ENCODE measurements around the gene GAPDH.
"Not testable (repeated sequence)": the region's sequence is repeated elsewhere in the genome, so short reads cannot be mapped to it uniquely, and the experiment has no call there.

The GAPDH gene

DNA sequence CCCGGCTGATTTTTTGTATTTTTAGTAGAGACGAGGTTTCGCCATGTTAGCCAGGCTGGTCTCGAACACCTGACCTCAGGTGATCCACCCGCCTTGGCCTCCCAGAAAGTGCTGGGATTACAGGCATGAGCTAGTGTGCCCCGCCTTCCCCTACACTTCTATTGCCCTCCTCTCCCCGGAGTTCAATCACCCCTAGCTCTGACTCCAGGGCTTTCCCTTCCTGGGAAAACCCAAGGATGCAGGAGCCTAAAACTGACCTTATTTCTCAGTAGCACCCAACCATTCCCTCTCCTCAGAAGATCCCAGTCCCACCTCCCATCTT lies 22.1 kb downstream of the GAPDH start:
- 96% methylated on average over 7 of the region's 7 CpGs for WGBS
- H3K36me3 ChIP-seq (ENCODE audit: control insufficient read depth in 1 of 2, insufficient read depth in 2 of 2, low read depth in 1 of 2, low read length in 2 of 2) = peaks cover 39 to 40% of the 10 kb centered on the region in 2 experiments

GRCh38 chr12:6556857-6557256 lies 22.5 kb downstream of the GAPDH start:
- Histone ChIP-seq H2BK5ac (ENCODE audit: low read depth, low read length, poor library complexity, severe bottlenecking) (no peak overlapping the region), H4K91ac (ENCODE audit: low read length) (no peak overlapping the region), H3K27ac (ENCODE audit: low read length, poor library complexity, severe bottlenecking) (no peak overlapping the region), H3K36me3 (ENCODE audit: control insufficient read depth in 1 of 2, insufficient read depth in 2 of 2, low read depth in 1 of 2, low read length in 2 of 2) (peaks cover 43 to 44% of the 10 kb centered on the region in 2 experiments), H3K4me3 (ENCODE audit: insufficient read depth in 1 of 2, low read depth in 1 of 2, low read length in 2 of 2) (no peak overlapping the region), H3K4me2 (ENCODE audit: low read length, poor library complexity, severe bottlenecking) (no peak overlapping the region), H3K4ac (ENCODE audit: low read depth in 1 of 2, low read length in 2 of 2) (no peak overlapping the region), H3K27me3 (ENCODE audit: control insufficient read depth in 1 of 2, insufficient read depth in 1 of 2, low read length in 2 of 2) (no peaks in the 10 kb centered on the region), H3K23ac (ENCODE audit: low read length in 2 of 2) (no peak overlapping the region), H2AFZ (ENCODE audit: low read depth, low read length) (no peak overlapping the region), H2BK12ac (ENCODE audit: low read length in 2 of 2) (no peak overlapping the region), H2BK15ac (ENCODE audit: low read depth, poor library complexity, severe bottlenecking) (no peak overlapping the region), H2AK5ac (ENCODE audit: low read length, severe bottlenecking) (no peak overlapping the region), H3K79me1 (replicated peaks; ENCODE audit: low read length, poor library complexity, severe bottlenecking) (peaks cover 26% of the 10 kb centered on the region), H4K8ac (ENCODE audit: low read length) (no peak overlapping the region), H3K18ac (ENCODE audit: low read depth in 1 of 2, low read length in 2 of 2) (no peak overlapping the region), H3K9me3 (ENCODE audit: control insufficient read depth, low read length) (no peaks in the 10 kb centered on the region), H2BK120ac (ENCODE audit: low read depth, low read length) (no peak overlapping the region), H3K9ac (ENCODE audit: low read length) (peak overlapping the region; percentile 37), H3K4me1 (ENCODE audit: control insufficient read depth, insufficient read depth, low read depth, low read length) (peaks cover 25% of the 10 kb centered on the region), H3K14ac (ENCODE audit: low read length in 2 of 2) (no peak overlapping the region)
- WGBS = 98% methylated on average over 4 of the region's 4 CpGs
- no peak for DNase-seq

More for the DNA sequence above, 22.1 kb downstream of the GAPDH start:
- not testable (repeated sequence) for H3K4me2 ChIP-seq (ENCODE audit: low read length, poor library complexity, severe bottlenecking); H3K4ac ChIP-seq (ENCODE audit: low read depth in 1 of 2, low read length in 2 of 2); H3K9me3 ChIP-seq (ENCODE audit: control insufficient read depth, low read length); H4K91ac ChIP-seq (ENCODE audit: low read length); DNase-seq; H3K27me3 ChIP-seq (ENCODE audit: control insufficient read depth in 1 of 2, insufficient read depth in 1 of 2, low read length in 2 of 2); H2BK5ac ChIP-seq (ENCODE audit: low read depth, low read length, poor library complexity, severe bottlenecking); H2BK12ac ChIP-seq (ENCODE audit: low read length in 2 of 2); H2AK5ac ChIP-seq (ENCODE audit: low read length, severe bottlenecking); H3K14ac ChIP-seq (ENCODE audit: low read length in 2 of 2); H2AFZ ChIP-seq (ENCODE audit: low read depth, low read length); H3K18ac ChIP-seq (ENCODE audit: low read depth in 1 of 2, low read length in 2 of 2); H3K4me3 ChIP-seq (ENCODE audit: insufficient read depth in 1 of 2, low read depth in 1 of 2, low read length in 2 of 2); H2BK15ac ChIP-seq (ENCODE audit: low read depth, poor library complexity, severe bottlenecking); H3K23ac ChIP-seq (ENCODE audit: low read length in 2 of 2); H3K27ac ChIP-seq (ENCODE audit: low read length, poor library complexity, severe bottlenecking); H2BK120ac ChIP-seq (ENCODE audit: low read depth, low read length)
- peak overlapping the region; percentile 79 for H4K8ac ChIP-seq (ENCODE audit: low read length)
- H3K4me1 ChIP-seq (ENCODE audit: control insufficient read depth, insufficient read depth, low read depth, low read length) = peaks cover 29% of the 10 kb centered on the region
- H3K79me1 ChIP-seq (replicated peaks; ENCODE audit: low read length, poor library complexity, severe bottlenecking) = peaks cover 23% of the 10 kb centered on the region
- H3K9ac ChIP-seq (ENCODE audit: low read length) = peak overlapping the region; percentile 37

- not testable (repeated sequence) for H4K91ac ChIP-seq (ENCODE audit: low read length); H2BK12ac ChIP-seq (ENCODE audit: low read length in 2 of 2); H4K8ac ChIP-seq (ENCODE audit: low read length); H3K4ac ChIP-seq (ENCODE audit: low read depth in 1 of 2, low read length in 2 of 2); H2AK5ac ChIP-seq (ENCODE audit: low read length, severe bottlenecking); H3K4me3 ChIP-seq (ENCODE audit: insufficient read depth in 1 of 2, low read depth in 1 of 2, low read length in 2 of 2); H3K27ac ChIP-seq (ENCODE audit: low read length, poor library complexity, severe bottlenecking); H2BK15ac ChIP-seq (ENCODE audit: low read depth, poor library complexity, severe bottlenecking); H3K23ac ChIP-seq (ENCODE audit: low read length in 2 of 2); H3K4me2 ChIP-seq (ENCODE audit: low read length, poor library complexity, severe bottlenecking); H2BK5ac ChIP-seq (ENCODE audit: low read depth, low read length, poor library complexity, severe bottlenecking); H2AFZ ChIP-seq (ENCODE audit: low read depth, low read length); H3K18ac ChIP-seq (ENCODE audit: low read depth in 1 of 2, low read length in 2 of 2); H3K9me3 ChIP-seq (ENCODE audit: control insufficient read depth, low read length); H2BK120ac ChIP-seq (ENCODE audit: low read depth, low read length); H3K14ac ChIP-seq (ENCODE audit: low read length in 2 of 2); H3K27me3 ChIP-seq (ENCODE audit: control insufficient read depth in 1 of 2, insufficient read depth in 1 of 2, low read length in 2 of 2)
- peak; percentile 84 for DNase-seq
- Histone ChIP-seq H3K79me1 (replicated peaks; ENCODE audit: low read length, poor library complexity, severe bottlenecking) (peaks cover 36% of the 10 kb centered on the region), H3K36me3 (ENCODE audit: control insufficient read depth in 1 of 2, insufficient read depth in 2 of 2, low read depth in 1 of 2, low read length in 2 of 2) (peaks cover 52 to 57% of the 10 kb centered on the region in 2 experiments), H3K4me1 (ENCODE audit: control insufficient read depth, insufficient read depth, low read depth, low read length) (peaks cover 15% of the 10 kb centered on the region), H3K9ac (ENCODE audit: low read length) (peak overlapping the region; percentile 42)
- 84% methylated on average over 12 of the region's 14 CpGs for WGBS
These were observed 23.9 kb downstream of the GAPDH start for GRCh38 chr12:6558014-6558760.

DNA sequence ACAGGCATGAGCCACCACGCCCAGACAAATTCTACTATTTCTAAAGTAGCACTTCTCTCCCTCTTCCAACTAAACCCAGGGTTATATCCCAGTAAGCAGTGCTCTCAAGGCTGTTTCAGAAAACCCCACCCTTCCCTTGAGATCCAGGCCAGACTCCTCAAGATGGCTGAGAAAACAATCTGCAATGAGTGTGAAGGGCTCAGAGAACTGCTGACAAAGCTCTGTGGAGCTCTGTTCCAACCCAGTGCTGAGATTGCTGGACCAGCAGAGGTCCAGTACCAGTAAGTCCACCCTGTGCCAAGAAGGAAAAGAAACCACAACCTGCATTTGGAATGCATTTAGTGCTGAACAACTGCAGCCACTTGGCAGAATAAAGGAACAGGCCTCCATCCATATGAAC lies 25.2 kb downstream of the GAPDH start:
- Histone ChIP-seq H2BK12ac (ENCODE audit: low read length in 2 of 2) (no peak overlapping the region), H3K14ac (ENCODE audit: low read length in 2 of 2) (no peak overlapping the region), H2AFZ (ENCODE audit: low read depth, low read length) (no peak overlapping the region), H3K4me2 (ENCODE audit: low read length, poor library complexity, severe bottlenecking) (no peak overlapping the region), H4K91ac (ENCODE audit: low read length) (no peak overlapping the region), H2BK5ac (ENCODE audit: low read depth, low read length, poor library complexity, severe bottlenecking) (no peak overlapping the region), H3K36me3 (ENCODE audit: control insufficient read depth in 1 of 2, insufficient read depth in 2 of 2, low read depth in 1 of 2, low read length in 2 of 2) (peaks cover 59 to 65% of the 10 kb centered on the region in 2 experiments), H3K18ac (ENCODE audit: low read depth in 1 of 2, low read length in 2 of 2) (no peak overlapping the region), H3K27ac (ENCODE audit: low read length, poor library complexity, severe bottlenecking) (no peak overlapping the region), H3K9ac (ENCODE audit: low read length) (peak overlapping the region; percentile 45), H3K23ac (ENCODE audit: low read length in 2 of 2) (no peak overlapping the region), H2AK5ac (ENCODE audit: low read length, severe bottlenecking) (no peak overlapping the region), H4K8ac (ENCODE audit: low read length) (no peak overlapping the region), H2BK120ac (ENCODE audit: low read depth, low read length) (no peak overlapping the region), H3K4me1 (ENCODE audit: control insufficient read depth, insufficient read depth, low read depth, low read length) (peaks cover 5% of the 10 kb centered on the region), H3K79me1 (replicated peaks; ENCODE audit: low read length, poor library complexity, severe bottlenecking) (peaks cover 41% of the 10 kb centered on the region), H3K9me3 (ENCODE audit: control insufficient read depth, low read length) (no peaks in the 10 kb centered on the region), H3K27me3 (ENCODE audit: control insufficient read depth in 1 of 2, insufficient read depth in 1 of 2, low read length in 2 of 2) (no peaks in the 10 kb centered on the region), H2BK15ac (ENCODE audit: low read depth, poor library complexity, severe bottlenecking) (no peak overlapping the region), H3K4ac (ENCODE audit: low read depth in 1 of 2, low read length in 2 of 2) (no peak overlapping the region), H3K4me3 (ENCODE audit: insufficient read depth in 1 of 2, low read depth in 1 of 2, low read length in 2 of 2) (no peak overlapping the region)
- DNase-seq = no peak
- WGBS = 78% methylated on average over 1 of the region's 1 CpG
